Smooth muscle cell (in vitro differentiated cells): Measurements from ENCODE around the gene SH3RF3. TPM values are rescaled to one million over a fixed set of nuclear protein-coding genes. Genes with fewer than 3 reads are reported as not detected.

Source experiments
- DNase-seq: peaks from one replicate; lab custom pipeline; 2025; ENCODE audit not compliant: unreplicated experiment; lab: John Stamatoyannopoulos, UW
- H2AFZ ChIP-seq: fragments of 200-600 bp; sonication (generic); 2 replicates; pipeline ENCODE4 v1.6.0; 2016; ENCODE audit warnings: antibody characterized with exemption, low read depth, mild to moderate bottlenecking
- H3F3A ChIP-seq: fragments of 200-600 bp; sonication (generic); 2 replicates; pipeline ENCODE4 v1.6.0; 2017; ENCODE audit warnings: antibody characterized with exemption, low read depth
- H3K27ac ChIP-seq: fragments of 200-600 bp; sonication (generic); 2 replicates; pipeline ENCODE4 v1.5.1; 2016; ENCODE audit warnings: low read depth, mild to moderate bottlenecking
- H3K27me3 ChIP-seq: fragments of 200-600 bp; sonication (generic); 2 replicates; pipeline ENCODE4 v1.6.1; 2016; ENCODE audit warnings: low read depth, mild to moderate bottlenecking
- H3K36me3 ChIP-seq: fragments of 200-600 bp; sonication (generic); 2 replicates; pipeline ENCODE4 v1.5.1; 2016; ENCODE audit warnings: low read depth
- H3K4me1 ChIP-seq: fragments of 200-600 bp; sonication (generic); 2 replicates; pipeline ENCODE4 v1.5.1; 2016; ENCODE audit warnings: low read depth
- H3K4me2 ChIP-seq: fragments of 200-600 bp; sonication (generic); 2 replicates; pipeline ENCODE4 v1.6.0; 2016; ENCODE audit warnings: mild to moderate bottlenecking
- H3K4me3 ChIP-seq: fragments of 200-600 bp; sonication (generic); 2 replicates; pipeline ENCODE4 v1.5.1; 2016; ENCODE audit warnings: mild to moderate bottlenecking
- H3K79me2 ChIP-seq: fragments of 200-600 bp; sonication (generic); 2 replicates; pipeline ENCODE4 v1.6.0; 2016; ENCODE audit warnings: low read depth, mild to moderate bottlenecking
- H3K9ac ChIP-seq: fragments of 200-600 bp; sonication (generic); 2 replicates; pipeline ENCODE4 v1.6.0; 2016; ENCODE audit warnings: low read depth
- H3K9me3 ChIP-seq: fragments of 200-600 bp; sonication (generic); replicated peaks from 2 replicates; pipeline ENCODE4 v1.5.1; 2016; ENCODE audit warnings: low read depth
- H4K20me1 ChIP-seq: fragments of 200-600 bp; sonication (generic); 2 replicates; pipeline ENCODE4 v1.6.0; 2016; ENCODE audit warnings: low read depth
- CTCF ChIP-seq: fragments of 200-600 bp; sonication (generic); IDR thresholded peaks from 2 replicates; pipeline ENCODE4 v1.5.1; 2017; ENCODE audit warnings: borderline replicate concordance, mild to moderate bottlenecking, antibody characterized with exemption; ENCODE audit not compliant: insufficient read depth, poor library complexity, severe bottlenecking
- WGBS: methylation state at CpG from one replicate; pipeline ENCODE4 v1.1.7; 2016; ENCODE audit warnings: low lambda C conversion rate; 5-methylcytosine and 5-hydroxymethylcytosine counted together
- polyA plus RNA-seq: library from polyadenylated mRNA; unstranded; fragments of >200 nt; fragmentation: Nextera tagmentation; extraction: Ambion mirVana; gene quantifications from 2 replicates; pipeline ENCODE4 v1.2.1, GENCODE V29; 2016
- total RNA-seq: library from RNA; depleted of rRNA; stranded (reverse); fragments of >200 nt; gene quantifications from 2 replicates; pipeline ENCODE4 v1.2.3, GENCODE V29; 2014

SH3RF3 gene
- total and polyA plus RNA-seq, 2 experiments from 2014 or later = 6.6 to 11.8 TPM

GRCh38 chr2:109378682-109379081 is 249.7 kb downstream of the SH3RF3 start:
- no peak for TF ChIP-seq CTCF
- Histone ChIP-seq H3K27me3 (no peaks in the 10 kb centered on the region), H3K79me2 (no peaks in the 10 kb centered on the region), H3K9ac (no peak overlapping the region), H3K36me3 (no peaks in the 10 kb centered on the region), H3K4me2 (no peak overlapping the region), H3K4me1 (no peaks in the 10 kb centered on the region), H3K27ac (no peak overlapping the region), H3F3A (no peaks in the 10 kb centered on the region), H4K20me1 (peaks cover 72% of the 10 kb centered on the region), H2AFZ (no peak overlapping the region), H3K4me3 (no peak overlapping the region), H3K9me3 (no peaks in the 10 kb centered on the region)
- DNase-seq = no peak

GRCh38 chr2:109379507-109379906 is 250.5 kb downstream of the SH3RF3 start:
- Histone ChIP-seq H3K9ac (no peak overlapping the region), H3K4me2 (no peak overlapping the region), H3K27ac (no peak overlapping the region), H3F3A (no peaks in the 10 kb centered on the region), H3K79me2 (no peaks in the 10 kb centered on the region), H3K9me3 (no peaks in the 10 kb centered on the region), H3K4me3 (no peak overlapping the region), H4K20me1 (peaks cover 79% of the 10 kb centered on the region), H3K36me3 (no peaks in the 10 kb centered on the region), H2AFZ (no peak overlapping the region), H3K27me3 (no peaks in the 10 kb centered on the region), H3K4me1 (no peaks in the 10 kb centered on the region)
- DNase-seq = no peak
- 89% methylated on average over 7 of the region's 7 CpGs for WGBS
- TF ChIP-seq CTCF = no peak

DNA sequence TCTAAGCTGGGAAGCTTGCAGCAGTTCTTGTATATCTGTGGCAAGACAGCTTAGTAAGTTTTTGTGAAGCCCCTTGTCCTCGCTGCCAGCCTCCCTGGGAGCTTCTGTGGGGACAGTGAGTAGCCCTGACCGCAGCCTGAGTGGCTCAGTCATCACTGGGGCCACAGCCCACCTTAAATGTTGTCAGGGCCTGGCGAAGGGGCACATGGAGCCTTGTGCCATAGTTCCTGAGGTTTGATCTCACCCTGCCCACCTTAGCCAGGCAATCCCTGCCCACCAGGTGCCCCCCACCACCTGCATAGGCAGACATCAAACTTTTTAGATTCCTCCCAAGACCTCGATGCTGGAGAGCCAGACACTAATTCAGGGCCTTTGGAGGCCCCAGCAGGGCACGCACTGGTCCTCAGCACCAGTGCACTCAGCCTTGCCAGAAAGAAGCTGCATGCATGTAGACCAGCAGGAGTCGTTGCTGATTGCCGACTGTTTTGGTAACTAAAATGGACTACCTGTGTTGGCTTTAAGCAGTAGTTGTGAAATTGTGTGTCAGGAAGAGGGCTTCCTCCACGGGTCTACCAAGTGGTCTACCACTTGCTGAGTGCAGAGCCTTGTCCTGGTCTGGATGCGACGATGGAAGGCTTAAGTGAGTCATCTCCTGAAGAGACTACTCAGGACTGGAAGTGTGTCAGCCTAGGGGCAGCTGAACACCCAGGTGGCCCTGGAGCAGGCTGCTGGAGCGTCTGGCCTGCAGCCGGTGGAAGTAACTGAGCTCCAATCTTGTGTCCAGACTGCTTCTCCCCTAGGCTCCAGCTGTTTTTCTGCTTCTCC is 251.7 kb downstream of the SH3RF3 start:
- H3F3A ChIP-seq = no peaks in the 10 kb centered on the region
- 75% methylated on average over 12 of the region's 12 CpGs for WGBS
- no peak overlapping the region for H2AFZ ChIP-seq
- no peaks in the 10 kb centered on the region for H3K36me3 ChIP-seq
- H3K4me2 ChIP-seq = no peak overlapping the region
- H3K9me3 ChIP-seq = no peaks in the 10 kb centered on the region
- H4K20me1 ChIP-seq = peaks cover 79% of the 10 kb centered on the region
- H3K79me2 ChIP-seq = no peaks in the 10 kb centered on the region
- H3K27ac ChIP-seq = no peak overlapping the region
- no peak for TF ChIP-seq CTCF
- H3K4me1 ChIP-seq = no peaks in the 10 kb centered on the region
- no peak overlapping the region for H3K9ac ChIP-seq
- no peak overlapping the region for H3K4me3 ChIP-seq
- DNase-seq = no peak
- H3K27me3 ChIP-seq = no peaks in the 10 kb centered on the region

- H3K79me2 ChIP-seq = no peaks in the 10 kb centered on the region
- no peaks in the 10 kb centered on the region for H3K36me3 ChIP-seq
- WGBS = 96% methylated on average over 13 of the region's 13 CpGs
- no peaks in the 10 kb centered on the region for H3K4me1 ChIP-seq
- peaks cover 79% of the 10 kb centered on the region for H4K20me1 ChIP-seq
- H2AFZ ChIP-seq = no peak overlapping the region
- no peaks in the 10 kb centered on the region for H3F3A ChIP-seq
- TF ChIP-seq CTCF = no peak
- H3K9ac ChIP-seq = no peak overlapping the region
- no peaks in the 10 kb centered on the region for H3K27me3 ChIP-seq
- no peaks in the 10 kb centered on the region for H3K9me3 ChIP-seq
- H3K27ac ChIP-seq = no peak overlapping the region
- H3K4me3 ChIP-seq = no peak overlapping the region
- H3K4me2 ChIP-seq = no peak overlapping the region
- DNase-seq = no peak
These were observed 252.4 kb downstream of the SH3RF3 start for GRCh38 chr2:109381327-109381820.
